Measurements from ENCODE around the gene SLCO3A1.

SLCO3A1 gene

DNA sequence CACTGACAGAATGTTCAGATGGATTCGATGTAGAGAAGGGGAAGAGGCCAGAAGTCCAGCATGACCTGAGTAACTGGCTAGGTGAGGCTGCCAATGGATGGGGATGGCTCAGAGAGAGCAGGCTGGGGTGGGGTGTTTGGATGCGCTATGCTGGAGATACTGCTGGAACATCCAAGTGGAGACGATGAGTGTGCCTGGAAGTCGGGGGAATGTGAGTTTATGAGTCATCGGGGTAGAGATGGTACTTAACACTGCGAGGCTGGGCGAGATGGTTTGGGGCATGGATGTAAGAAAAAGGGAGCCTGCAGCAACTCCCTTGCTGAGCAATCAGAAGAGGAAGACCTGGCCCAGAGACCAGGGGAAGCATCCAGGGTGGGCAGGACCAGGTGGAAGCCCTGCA is 180.7 kb downstream of the SLCO3A1 start:
- H3K4me1 ChIP-seq (ENCODE audit: control insufficient read depth, insufficient read depth, low read length): no peaks in the 10 kb centered on the region
- TF ChIP-seq ZNF555 (tag by site-specific recombination; conservative IDR thresholded peaks at IDR 0.05) (no peak), ZNF571 (tag by site-specific recombination; IDR thresholded peaks at IDR 0.05) (no peak), ZNF654 (tag by site-specific recombination; IDR thresholded peaks at IDR 0.05; ENCODE audit: low read depth) (no peak), KLF7 (tag by site-specific recombination; IDR thresholded peaks at IDR 0.05; ENCODE audit: borderline replicate concordance) (no peak)
- TF ChIP-seq, protein P1, sequence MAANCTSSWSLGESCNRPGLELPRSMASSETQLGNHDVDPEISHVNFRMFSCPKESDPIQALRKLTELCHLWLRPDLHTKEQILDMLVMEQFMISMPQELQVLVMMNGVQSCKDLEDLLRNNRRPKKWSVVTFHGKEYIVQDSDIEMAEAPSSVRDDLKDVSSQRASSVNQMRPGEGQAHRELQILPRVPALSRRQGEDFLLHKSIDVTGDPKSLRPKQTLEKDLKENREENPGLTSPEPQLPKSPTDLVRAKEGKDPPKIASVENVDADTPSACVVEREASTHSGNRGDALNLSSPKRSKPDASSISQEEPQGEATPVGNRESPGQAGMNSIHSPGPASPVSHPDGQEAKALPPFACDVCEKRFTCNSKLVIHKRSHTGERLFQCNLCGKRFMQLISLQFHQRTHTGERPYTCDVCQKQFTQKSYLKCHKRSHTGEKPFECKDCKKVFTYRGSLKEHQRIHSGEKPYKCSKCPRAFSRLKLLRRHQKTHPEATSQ (tag by site-specific recombination; IDR thresholded peaks at IDR 0.05): no peak
- no peak overlapping the region for H3K4me3 ChIP-seq (ENCODE audit: low read depth, low read length)
- H3K9me3 ChIP-seq (ENCODE audit: control insufficient read depth, insufficient read depth, low read depth, low read length): no peaks in the 10 kb centered on the region
- POLR2A ChIA-PET: no interaction called here
- H3K27ac ChIP-seq (ENCODE audit: extremely low read depth, low read depth, low read length): no peak overlapping the region
- no peaks in the 10 kb centered on the region for H3K36me3 ChIP-seq (ENCODE audit: control insufficient read depth in 2 of 2, insufficient read depth in 1 of 2, low read length in 2 of 2)
- CTCF ChIA-PET: no interaction called here

DNA sequence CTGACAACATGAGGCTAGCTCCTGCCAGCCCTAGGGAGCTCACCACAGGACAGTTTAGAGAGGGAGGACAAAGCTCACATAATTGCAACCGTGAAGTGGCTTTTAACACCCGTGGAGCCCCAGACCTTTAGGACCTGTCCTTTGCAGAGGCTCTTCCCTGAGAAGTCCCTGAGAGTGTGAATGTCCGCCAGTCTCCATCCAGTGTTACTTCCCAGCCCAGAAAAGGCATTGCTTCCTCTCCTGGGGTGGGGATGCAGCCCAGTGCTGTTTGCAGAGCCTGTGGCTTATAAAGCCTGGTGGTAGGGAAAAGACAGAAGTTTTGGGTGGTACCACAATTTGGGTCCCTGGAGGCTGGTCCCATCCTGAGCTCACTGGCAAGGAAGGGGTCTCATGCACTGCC is 182.0 kb downstream of the SLCO3A1 start:
- POLR2A ChIA-PET: no interaction called here
- H3K4me1 ChIP-seq (ENCODE audit: control insufficient read depth, insufficient read depth, low read length): no peaks in the 10 kb centered on the region
- CTCF ChIA-PET: interaction anchor here (0.7 kb wide), 1 partner anchor 342 kb away, joined by 3 read pairs; no protein-coding TSS in a partner anchor
- no peak overlapping the region for H3K4me3 ChIP-seq (ENCODE audit: low read depth, low read length)
- no peaks in the 10 kb centered on the region for H3K36me3 ChIP-seq (ENCODE audit: control insufficient read depth in 2 of 2, insufficient read depth in 1 of 2, low read length in 2 of 2)
- no peaks in the 10 kb centered on the region for H3K9me3 ChIP-seq (ENCODE audit: control insufficient read depth, insufficient read depth, low read depth, low read length)
- no peak overlapping the region for H3K27ac ChIP-seq (ENCODE audit: extremely low read depth, low read depth, low read length)
- TF ChIP-seq ZNF19 (tag by site-specific recombination; IDR thresholded peaks at IDR 0.05; ENCODE audit: low read depth): no peak
- TF ChIP-seq, protein P2, sequence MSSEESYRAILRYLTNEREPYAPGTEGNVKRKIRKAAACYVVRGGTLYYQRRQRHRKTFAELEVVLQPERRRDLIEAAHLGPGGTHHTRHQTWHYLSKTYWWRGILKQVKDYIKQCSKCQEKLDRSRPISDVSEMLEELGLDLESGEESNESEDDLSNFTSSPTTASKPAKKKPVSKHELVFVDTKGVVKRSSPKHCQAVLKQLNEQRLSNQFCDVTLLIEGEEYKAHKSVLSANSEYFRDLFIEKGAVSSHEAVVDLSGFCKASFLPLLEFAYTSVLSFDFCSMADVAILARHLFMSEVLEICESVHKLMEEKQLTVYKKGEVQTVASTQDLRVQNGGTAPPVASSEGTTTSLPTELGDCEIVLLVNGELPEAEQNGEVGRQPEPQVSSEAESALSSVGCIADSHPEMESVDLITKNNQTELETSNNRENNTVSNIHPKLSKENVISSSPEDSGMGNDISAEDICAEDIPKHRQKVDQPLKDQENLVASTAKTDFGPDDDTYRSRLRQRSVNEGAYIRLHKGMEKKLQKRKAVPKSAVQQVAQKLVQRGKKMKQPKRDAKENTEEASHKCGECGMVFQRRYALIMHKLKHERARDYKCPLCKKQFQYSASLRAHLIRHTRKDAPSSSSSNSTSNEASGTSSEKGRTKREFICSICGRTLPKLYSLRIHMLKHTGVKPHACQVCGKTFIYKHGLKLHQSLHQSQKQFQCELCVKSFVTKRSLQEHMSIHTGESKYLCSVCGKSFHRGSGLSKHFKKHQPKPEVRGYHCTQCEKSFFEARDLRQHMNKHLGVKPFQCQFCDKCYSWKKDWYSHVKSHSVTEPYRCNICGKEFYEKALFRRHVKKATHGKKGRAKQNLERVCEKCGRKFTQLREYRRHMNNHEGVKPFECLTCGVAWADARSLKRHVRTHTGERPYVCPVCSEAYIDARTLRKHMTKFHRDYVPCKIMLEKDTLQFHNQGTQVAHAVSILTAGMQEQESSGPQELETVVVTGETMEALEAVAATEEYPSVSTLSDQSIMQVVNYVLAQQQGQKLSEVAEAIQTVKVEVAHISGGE (tag by site-specific recombination; conservative IDR thresholded peaks at IDR 0.05; ENCODE audit: low read depth): no peak
- TF ChIP-seq ZNF211 (tag by site-specific recombination; IDR thresholded peaks at IDR 0.05; ENCODE audit: low read depth): no peak
- TF ChIP-seq ZNF416 (tag by site-specific recombination; IDR thresholded peaks at IDR 0.05): no peak
- TF ChIP-seq, protein P3, sequence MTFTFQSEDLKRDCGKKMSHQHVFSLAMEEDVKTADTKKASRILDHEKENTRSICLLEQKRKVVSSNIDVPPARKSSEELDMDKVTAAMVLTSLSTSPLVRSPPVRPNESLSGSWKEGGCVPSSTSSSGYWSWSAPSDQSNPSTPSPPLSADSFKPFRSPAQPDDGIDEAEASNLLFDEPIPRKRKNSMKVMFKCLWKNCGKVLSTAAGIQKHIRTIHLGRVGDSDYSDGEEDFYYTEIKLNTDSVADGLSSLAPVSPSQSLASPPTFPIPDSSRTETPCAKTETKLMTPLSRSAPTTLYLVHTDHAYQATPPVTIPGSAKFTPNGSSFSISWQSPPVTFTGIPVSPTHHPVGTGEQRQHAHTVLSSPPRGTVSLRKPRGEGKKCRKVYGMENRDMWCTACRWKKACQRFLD (tag by site-specific recombination; IDR thresholded peaks at IDR 0.05): no peak
- no peak for TF ChIP-seq ZNF157 (tag by site-specific recombination; IDR thresholded peaks at IDR 0.05)
- TF ChIP-seq ZNF423 (tag by site-specific recombination; IDR thresholded peaks at IDR 0.05): no peak
- TF ChIP-seq ZNF521 (tag by site-specific recombination; IDR thresholded peaks at IDR 0.05): no peak
- no peak for TF ChIP-seq ZNF473 (tag by site-specific recombination; IDR thresholded peaks at IDR 0.05)
- TF ChIP-seq YY1 (tag by site-specific recombination; IDR thresholded peaks at IDR 0.05): no peak
- TF ChIP-seq, protein P4, sequence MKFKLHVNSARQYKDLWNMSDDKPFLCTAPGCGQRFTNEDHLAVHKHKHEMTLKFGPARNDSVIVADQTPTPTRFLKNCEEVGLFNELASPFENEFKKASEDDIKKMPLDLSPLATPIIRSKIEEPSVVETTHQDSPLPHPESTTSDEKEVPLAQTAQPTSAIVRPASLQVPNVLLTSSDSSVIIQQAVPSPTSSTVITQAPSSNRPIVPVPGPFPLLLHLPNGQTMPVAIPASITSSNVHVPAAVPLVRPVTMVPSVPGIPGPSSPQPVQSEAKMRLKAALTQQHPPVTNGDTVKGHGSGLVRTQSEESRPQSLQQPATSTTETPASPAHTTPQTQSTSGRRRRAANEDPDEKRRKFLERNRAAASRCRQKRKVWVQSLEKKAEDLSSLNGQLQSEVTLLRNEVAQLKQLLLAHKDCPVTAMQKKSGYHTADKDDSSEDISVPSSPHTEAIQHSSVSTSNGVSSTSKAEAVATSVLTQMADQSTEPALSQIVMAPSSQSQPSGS (tag by site-specific recombination; IDR thresholded peaks at IDR 0.05; ENCODE audit: low read depth): no peak
- no peak for TF ChIP-seq ZNF571 (tag by site-specific recombination; IDR thresholded peaks at IDR 0.05)
- TF ChIP-seq, protein P5, sequence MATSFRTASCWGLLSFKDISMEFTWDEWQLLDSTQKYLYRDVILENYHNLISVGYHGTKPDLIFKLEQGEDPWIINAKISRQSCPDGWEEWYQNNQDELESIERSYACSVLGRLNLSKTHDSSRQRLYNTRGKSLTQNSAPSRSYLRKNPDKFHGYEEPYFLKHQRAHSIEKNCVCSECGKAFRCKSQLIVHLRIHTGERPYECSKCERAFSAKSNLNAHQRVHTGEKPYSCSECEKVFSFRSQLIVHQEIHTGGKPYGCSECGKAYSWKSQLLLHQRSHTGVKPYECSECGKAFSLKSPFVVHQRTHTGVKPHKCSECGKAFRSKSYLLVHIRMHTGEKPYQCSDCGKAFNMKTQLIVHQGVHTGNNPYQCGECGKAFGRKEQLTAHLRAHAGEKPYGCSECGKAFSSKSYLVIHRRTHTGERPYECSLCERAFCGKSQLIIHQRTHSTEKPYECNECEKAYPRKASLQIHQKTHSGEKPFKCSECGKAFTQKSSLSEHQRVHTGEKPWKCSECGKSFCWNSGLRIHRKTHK (tag by site-specific recombination; IDR thresholded peaks at IDR 0.05): no peak
- no peak for TF ChIP-seq SP2 (tag by site-specific recombination; IDR thresholded peaks at IDR 0.05)
